ACHN (cell line): Measurements from ENCODE around the gene NOTCH2.

Source experiments
- DNase-seq: peaks from one replicate; pipeline ENCODE4 v3.0.0-alpha.2; 2015
- in situ Hi-C: cut with HindIII; loops from 2 replicates; pipeline ENCODE4 v1.10.0; 2017; ENCODE audit warnings: low sequenced_read_pairs, low pct_ligation_motif_present, low pct_unique_long_range_greater_than_20kb

Gene NOTCH2

DNA sequence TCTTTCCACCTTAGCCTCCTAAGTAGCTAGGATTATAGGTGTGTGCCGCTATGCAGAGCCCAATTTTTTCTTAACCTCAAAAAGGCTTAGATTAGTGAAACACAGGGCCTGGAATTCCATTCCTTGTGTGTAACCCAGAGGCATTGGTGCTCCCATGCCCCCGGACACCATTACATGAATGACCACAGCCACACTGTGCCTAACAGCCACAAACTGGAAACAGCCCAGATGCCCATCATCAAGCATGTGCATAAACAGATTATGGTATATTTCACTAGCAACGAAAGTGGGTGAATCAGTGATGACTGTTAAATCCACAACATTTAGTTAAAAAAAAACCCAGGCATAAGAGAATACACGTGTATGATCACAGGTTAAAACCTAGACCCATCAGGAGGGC, 197.6 kb downstream of the NOTCH2 start:
- DNase-seq = no peak
- in situ Hi-C loops = no loop called here

DNA sequence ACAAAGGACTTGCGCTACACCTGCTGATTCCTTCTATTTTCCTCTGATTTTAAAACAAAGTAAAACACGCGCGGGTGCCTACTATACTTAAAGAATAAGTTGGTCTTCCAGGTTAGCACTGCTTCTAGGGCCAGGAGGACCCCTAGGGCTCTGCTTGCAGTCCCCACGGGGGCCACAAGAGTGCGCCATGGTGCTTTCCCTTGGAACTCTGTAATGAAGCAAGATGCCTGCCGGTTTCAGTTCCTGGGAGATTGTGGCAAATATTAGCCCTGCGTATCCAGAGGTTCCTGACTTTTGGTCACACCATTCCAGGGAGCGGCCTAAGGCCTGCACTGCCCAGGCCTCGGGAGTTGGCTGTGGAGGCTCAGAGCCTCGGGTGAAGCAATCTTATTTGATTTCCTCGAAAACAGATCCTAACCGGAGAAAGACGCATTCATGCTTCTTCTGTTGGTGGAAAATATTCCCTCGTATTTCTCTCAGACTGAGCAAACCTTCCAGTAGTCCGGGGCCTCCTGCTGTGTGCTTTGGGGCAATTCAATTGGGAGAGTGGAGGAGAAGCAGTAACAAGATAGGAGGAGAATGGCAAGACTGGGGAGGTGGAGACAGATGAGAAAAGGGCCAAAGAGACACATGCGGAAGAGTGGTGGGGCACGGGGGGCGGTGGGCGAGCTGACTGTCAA, 198.4 kb downstream of the NOTCH2 start:
- peak; percentile 79 for DNase-seq
- in situ Hi-C loops = no loop called here

DNA sequence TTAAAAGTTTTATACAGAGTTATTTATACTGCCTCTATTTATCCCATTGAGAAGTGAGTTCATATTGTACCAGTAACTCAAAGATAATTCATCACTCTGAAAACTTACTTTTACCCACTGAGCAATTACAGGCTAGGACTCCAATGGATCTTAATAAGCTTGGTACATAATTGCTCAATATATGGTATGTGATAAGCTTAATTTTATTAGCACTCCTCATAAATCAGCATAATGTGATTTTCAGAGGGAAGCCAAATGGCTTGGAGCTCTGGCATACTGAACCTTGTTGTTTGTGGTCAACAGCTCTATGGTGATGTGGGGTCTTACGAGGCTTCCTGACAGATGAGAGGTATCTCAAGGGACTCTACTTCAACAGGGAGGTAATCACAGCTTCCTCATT, 199.5 kb downstream of the NOTCH2 start:
- no peak for DNase-seq
- in situ Hi-C loops = no loop called here

DNA sequence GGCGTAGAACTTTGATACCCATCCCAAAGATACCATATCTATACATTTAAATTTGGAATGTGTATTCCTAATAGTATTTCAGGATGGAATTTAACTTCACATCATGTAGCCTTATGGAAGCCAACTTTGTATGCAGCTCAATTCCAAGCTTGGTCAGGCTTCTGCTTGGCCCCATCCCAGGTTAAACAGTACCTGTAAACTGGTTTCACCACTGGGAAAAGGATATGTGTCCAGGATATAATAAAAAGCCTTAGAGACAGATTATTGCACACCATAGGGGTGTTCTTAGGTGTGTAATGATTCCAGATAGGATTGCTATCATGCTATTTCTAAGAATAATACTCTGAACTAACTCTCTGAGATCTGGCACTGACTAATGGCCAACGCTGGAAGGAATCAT, 201.3 kb downstream of the NOTCH2 start:
- DNase-seq = no peak
- in situ Hi-C loops = no loop called here

DNA sequence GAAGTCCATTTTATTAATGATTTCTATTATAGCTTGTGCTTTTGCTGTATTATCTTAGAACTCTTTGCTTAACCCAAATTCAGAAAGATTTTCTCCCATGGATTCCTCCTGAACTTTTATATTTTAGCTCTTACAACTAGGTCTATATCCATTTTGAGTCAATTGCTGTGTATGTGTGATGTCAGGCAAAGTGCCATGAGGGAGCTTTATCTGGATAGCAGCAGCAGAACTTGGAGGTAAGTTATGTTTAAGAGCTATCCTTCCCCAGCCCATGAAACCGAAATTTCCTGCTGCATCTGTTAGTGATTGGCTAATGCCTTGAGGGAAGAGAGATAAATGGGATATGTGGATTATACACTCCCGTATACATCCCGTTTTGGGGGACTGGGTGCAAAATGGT, 203.0 kb downstream of the NOTCH2 start:
- in situ Hi-C loops = no loop called here
- DNase-seq = no peak

DNA sequence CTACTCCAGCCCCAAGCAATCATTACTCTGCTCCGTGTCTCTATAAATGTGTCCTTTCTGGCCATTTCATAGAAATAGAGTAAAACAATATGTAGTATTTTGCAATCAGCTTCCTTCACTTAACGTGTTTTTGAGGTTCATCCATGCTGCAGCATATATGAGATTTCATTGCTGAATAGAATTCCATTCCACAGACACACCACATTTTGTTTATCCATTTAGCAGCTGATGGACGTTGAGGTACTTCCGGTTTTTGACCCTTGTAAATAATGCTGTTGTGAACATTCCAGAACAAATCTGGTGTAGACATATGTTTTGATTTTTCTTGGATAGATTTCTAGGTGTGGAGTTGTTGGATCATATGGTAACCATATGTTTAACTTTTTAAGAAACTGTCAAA, 203.8 kb downstream of the NOTCH2 start:
- DNase-seq = no peak
- in situ Hi-C loops = no loop called here

DNA sequence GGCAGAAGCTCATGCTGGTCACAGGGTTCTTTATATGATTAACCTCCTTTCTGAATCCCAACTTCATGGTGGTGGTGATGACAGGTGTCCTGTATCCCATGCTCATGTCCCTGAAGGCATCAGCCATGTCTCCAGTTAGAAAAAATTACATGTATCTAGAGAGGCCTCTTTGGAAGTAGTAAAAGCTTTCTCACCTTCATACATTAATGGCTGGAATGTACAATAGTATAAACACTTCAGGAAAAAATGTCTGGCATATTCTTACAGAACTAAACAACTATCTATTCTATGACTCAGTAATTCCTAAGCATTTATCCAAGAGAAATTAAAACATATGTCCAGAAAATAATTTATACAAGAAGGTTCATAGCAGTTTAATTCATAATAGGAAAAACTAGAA, 207.2 kb downstream of the NOTCH2 start:
- no peak for DNase-seq
- in situ Hi-C loops = no loop called here
